ENCODE results near the gene ADH1C.

DNA sequence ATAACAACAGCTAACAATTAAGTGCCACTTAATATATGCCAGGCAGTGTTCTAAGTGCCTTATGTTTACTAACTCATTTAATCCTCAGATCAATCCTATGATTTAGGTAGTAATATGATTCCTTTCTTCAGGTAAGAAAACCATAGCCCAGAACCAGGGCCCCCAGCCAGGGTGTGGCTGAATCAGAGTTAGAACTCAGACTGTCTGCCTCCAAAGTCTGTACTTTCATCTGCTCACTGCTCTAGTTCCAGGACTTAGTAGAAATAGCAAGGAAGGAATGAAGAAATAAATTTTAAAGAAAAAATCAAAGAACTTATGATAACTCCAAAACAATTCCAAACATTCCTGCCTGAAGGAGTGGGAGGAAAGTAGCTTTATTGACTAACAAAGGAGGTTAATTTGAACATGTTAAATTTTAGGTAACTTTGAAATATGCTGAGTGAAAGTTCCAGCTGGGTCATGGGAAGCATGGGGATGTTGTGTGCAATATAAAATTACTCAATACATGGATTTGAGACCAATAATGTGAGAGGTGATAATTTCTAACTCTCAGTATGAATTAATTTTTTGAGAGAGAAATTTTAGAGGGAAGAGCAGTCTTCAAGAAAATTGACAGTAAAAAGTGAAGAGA lies 8.8 kb upstream of the ADH1C start:
- TF ChIP-seq, protein P1, sequence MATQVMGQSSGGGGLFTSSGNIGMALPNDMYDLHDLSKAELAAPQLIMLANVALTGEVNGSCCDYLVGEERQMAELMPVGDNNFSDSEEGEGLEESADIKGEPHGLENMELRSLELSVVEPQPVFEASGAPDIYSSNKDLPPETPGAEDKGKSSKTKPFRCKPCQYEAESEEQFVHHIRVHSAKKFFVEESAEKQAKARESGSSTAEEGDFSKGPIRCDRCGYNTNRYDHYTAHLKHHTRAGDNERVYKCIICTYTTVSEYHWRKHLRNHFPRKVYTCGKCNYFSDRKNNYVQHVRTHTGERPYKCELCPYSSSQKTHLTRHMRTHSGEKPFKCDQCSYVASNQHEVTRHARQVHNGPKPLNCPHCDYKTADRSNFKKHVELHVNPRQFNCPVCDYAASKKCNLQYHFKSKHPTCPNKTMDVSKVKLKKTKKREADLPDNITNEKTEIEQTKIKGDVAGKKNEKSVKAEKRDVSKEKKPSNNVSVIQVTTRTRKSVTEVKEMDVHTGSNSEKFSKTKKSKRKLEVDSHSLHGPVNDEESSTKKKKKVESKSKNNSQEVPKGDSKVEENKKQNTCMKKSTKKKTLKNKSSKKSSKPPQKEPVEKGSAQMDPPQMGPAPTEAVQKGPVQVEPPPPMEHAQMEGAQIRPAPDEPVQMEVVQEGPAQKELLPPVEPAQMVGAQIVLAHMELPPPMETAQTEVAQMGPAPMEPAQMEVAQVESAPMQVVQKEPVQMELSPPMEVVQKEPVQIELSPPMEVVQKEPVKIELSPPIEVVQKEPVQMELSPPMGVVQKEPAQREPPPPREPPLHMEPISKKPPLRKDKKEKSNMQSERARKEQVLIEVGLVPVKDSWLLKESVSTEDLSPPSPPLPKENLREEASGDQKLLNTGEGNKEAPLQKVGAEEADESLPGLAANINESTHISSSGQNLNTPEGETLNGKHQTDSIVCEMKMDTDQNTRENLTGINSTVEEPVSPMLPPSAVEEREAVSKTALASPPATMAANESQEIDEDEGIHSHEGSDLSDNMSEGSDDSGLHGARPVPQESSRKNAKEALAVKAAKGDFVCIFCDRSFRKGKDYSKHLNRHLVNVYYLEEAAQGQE (IDR thresholded peaks at IDR 0.05; ENCODE audit: low read depth): no peak
- no peak for TF ChIP-seq CEBPB (IDR thresholded peaks at IDR 0.05)
- no peak for TF ChIP-seq YY1 (IDR thresholded peaks at IDR 0.05; ENCODE audit: low read depth)
- TF ChIP-seq NFIC (IDR thresholded peaks at IDR 0.05): no peak
- TF ChIP-seq, protein P2, sequence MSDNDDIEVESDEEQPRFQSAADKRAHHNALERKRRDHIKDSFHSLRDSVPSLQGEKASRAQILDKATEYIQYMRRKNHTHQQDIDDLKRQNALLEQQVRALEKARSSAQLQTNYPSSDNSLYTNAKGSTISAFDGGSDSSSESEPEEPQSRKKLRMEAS (IDR thresholded peaks at IDR 0.05): no peak
- no peak for TF ChIP-seq TAF1 (IDR thresholded peaks at IDR 0.05; ENCODE audit: low read depth)
- no peak for TF ChIP-seq ZBTB7A (IDR thresholded peaks at IDR 0.05; ENCODE audit: low read depth)
